Stimulated activated CD4-positive, alpha-beta T cell treated with anti-CD3 and anti-CD28 coated beads, Interleukin-4, amount 100 ng/mL, for 4 hours (primary cell): ENCODE measurements around the gene NRCAM.

ENCODE experiments used
- DNase-seq, 2 experiments: peaks; one replicate each; pipeline ENCODE4 v3.0.0-alpha.2; 2020

NRCAM gene

DNA sequence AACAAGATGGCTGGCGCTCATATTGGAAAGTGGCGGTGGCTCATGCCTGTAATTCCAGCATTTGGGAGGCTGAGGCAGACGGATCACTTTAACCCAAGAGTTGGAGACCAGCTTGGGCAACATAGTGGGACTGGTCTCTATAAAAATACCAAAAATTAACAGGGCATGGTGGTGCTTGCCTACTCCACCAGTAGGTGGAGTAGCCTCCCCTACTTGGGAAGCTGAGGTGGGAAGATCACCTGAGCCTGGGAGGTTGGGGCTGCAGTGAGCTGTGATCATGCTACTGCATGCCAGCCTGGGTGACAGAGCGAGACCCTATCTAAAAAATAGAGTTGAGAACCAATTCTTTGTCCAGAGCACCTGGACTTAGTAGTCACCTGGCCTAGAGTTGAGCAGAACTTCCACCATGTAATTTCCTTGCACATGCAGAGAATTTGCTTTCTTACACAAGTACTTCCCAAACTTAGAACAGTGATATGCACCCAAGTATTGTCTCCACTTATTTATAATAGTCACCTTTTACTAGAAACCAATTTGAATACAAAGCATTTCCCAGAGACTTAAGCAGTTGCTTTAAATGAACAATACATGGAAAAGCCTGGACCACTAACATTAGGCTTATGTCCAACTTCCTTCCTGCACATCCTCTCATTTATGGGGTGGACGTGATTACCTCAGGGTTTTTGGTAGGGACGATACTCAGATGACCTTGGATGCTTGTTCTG, 342.0 kb downstream of the NRCAM start:
- no peak for DNase-seq

DNA sequence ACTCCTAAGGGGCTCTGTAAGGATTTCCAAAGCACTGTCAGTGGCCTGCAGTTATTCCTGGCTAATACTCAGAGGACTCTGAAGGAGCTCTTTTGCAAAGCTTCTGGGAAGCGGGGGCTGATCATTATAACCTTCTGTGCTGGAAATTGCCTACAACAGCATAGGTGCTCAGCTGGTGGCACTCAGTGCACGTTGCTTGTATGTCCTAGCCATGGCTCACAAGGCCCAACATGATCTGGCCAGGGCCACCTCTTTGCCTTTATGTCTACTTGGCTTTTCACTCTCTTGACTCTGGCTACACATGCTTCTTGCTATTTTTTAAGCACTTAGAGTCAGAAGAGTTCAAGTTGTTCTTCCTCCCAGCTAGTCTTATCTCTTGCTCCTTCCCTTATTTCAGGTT, 343.6 kb downstream of the NRCAM start:
- DNase-seq: no peak

GRCh38 chr7:108109221-108109908, 346.9 kb downstream of the NRCAM start:
- DNase-seq: no peak

DNA sequence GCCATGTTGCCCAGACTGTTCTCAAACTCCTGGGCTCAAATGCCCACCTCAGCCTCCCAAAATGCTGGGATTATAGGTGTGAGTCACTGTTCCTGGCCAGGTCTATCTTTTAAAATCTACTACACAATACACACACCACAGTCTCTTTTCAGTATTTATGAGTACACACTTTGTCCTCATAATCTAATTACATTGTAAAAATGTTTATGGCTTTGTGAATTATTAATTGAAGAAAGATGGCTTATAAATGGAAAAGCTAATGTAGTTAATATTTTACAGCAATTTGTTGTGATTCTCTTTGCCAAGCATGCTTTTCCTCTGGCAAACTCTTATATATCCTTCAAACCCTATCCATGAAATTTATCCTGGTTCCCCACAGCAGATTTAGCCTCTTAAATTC, 348.1 kb downstream of the NRCAM start:
- no peak for DNase-seq

DNA sequence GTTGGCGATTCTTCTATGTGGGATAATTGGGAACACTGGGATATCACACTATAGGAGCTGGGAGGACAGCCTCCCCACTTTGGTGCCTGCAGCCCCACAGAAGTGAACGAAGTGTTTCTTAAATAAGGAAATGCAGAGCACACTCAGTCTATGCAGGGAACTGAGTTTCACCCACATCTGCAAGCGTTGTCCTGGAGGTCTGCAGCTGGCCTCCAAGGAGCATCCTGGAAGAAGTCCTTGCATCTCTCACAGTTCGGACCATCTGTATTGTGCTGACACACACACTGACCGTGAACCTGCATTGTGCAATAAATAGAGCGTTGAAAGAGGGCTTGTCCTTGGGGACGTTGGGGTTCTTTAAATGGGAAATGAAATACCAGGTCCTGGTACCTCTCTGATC, 351.9 kb downstream of the NRCAM start:
- DNase-seq: no peak

DNA sequence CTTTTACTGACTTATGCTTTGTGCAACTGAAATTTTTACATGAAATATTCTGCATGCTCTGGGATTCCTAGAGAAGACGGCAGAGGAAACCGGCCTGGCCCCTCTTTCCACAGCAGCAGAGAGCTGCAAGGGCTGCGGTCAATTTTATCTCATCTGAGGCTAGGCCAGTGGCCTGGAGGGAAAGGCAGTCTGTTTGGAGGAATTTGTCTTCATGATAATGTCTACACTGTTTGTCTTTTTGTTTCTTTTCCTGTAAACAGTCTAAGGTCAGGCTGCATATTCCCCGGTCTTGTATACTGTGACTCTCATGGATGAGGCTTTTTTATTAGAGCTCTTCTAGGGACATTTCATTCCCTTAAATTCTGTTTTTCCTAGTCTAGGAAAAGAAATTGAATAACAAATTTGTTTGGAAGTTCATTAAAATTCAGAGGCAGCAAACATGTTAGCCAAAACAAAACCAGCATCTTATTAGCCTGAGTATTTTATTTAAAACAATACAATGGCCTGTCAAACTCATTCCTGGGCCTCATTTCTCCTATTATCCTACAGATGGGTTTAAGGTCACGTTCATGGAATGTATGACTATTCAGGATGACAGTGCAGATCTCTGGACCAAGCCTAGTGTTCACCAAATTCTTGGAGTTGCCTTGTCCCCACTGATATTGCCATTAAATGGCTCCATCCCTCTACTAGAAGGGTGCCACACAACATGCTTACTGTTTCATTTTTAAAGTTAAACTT, 352.5 kb downstream of the NRCAM start:
- no peak for DNase-seq

DNA sequence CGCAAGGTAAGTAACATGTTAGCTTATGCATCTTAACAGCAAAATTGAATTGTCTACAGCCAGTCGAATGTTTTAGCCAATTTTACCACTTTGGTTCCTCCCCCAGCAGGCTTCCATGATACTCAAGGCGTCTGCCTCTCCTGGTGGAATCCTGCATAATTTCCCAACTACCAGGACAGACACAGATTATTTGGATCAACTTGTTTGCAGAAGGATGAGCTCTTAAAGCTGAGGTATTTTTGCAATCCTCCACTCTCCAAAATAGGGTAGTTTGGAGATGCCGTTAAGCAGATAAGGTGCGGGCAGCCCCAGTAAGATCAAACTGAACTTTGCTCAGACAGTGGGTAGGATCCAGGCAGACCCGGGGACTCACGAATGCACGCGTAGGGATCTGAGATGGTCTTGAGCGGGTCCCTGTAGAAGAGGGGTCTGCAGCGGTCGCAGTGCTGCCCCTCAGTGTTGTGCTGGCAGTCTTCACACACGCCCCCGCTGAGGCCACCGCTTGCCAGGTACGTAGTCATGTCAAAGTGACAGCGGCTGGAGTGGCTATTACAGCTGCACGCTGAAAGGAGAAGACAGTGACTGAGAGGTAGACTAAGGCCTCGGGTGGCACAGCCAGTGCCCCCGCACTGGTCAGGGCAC, 353.4 kb downstream of the NRCAM start:
- DNase-seq: no peak

GRCh38 chr7:108101759-108102158, 354.5 kb downstream of the NRCAM start:
- no peak for DNase-seq

DNA sequence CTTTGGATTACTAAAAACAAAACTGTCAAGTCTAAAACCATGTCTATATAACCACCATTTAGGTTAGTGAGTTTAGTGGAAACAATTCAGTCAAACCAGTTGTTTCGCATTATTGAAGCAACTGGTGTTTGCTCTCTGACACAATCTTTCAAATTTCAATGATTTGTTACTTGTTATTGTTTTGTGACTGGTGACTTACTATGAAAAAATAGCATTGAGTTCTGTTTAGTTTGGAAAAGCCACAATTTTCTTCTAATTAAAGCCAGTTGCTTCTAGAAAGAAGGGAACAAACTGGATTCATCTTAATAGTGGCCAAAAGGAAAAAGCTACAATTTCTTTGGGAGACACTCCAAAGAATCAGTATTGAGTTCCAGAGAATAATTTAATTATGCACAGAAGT, 356.5 kb downstream of the NRCAM start:
- no peak for DNase-seq

DNA sequence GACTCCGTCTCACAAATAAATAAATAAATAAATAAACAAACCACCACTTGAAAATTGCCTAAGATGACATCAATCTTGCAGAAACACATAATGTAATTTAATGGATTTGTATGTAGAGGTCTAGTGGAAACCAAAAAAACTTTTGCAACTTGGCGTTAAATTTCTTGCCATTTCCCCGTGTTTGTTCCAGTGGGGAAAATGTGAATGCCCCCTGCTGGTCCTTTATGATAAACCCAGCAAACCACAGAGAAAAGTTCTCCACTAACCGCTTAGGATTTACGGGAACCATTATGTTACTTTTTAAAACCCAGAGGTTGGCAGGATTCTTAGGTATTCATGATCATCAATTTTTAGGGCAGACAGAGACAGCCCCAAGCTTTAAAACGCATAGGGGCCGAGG, 358.5 kb downstream of the NRCAM start:
- DNase-seq: no peak
